ENCODE results near the gene AGAP3.

GRCh38 chr7:151103973-151104372, 17.7 kb downstream of the AGAP3 start:
- TF ChIP-seq POLR2AphosphoS5 (IDR thresholded peaks at IDR 0.05; ENCODE audit: low read depth, low read length) (no peak), POLR2A (IDR thresholded peaks at IDR 0.05; ENCODE audit: low read depth, low read length) (no peak), PAX5 (IDR thresholded peaks at IDR 0.05; ENCODE audit: insufficient read depth, low read length, severe bottlenecking) (no peak), TAF1 (IDR thresholded peaks at IDR 0.05; ENCODE audit: low read depth, low read length) (no peak), POU2F2 (IDR thresholded peaks at IDR 0.05; ENCODE audit: low read depth, low read length) (no peak), SPI1 (IDR thresholded peaks at IDR 0.05; ENCODE audit: low read depth, low read length) (no peak)

Measured in GM12891 (cell line).